IMR-90 (cell line): ENCODE data around the gene RORC. TPM values are rescaled to one million over a fixed set of nuclear protein-coding genes. Genes with fewer than 3 reads are reported as not detected.

ENCODE experiments used
- ATAC-seq: fragments of 200-7000 bp; cut with Tn5 transposase; 2 replicates; pipeline ENCODE4 v1.9.1; 2020; ENCODE audit warnings: low read depth, mild to moderate bottlenecking, moderate library complexity
- BruUV-seq: library from RNA; stranded (reverse); fragments of 400-500 nt; replicated peaks from 2 replicates; lab custom pipeline; 2021; lab: Mats Ljungman, UMichigan
- CTCF ChIA-PET: fragments of 300-600 bp; formaldehyde crosslinking; extraction: SDS; loops from one replicate; lab custom pipeline; 2021; ENCODE audit warnings: antibody characterized with exemption; lab: Yijun Ruan, JAX
- POLR2A ChIA-PET: fragments of 300-600 bp; sonication (Branson Sonifier 250); formaldehyde crosslinking; loops from one replicate; lab custom pipeline; 2022; ENCODE audit warnings: antibody characterized with exemption; ENCODE audit not compliant: unreplicated experiment; lab: Charles Lee
- DNase-seq: peaks from one replicate; pipeline ENCODE4 v3.0.0; 2013
- H2AFZ ChIP-seq: replicated peaks from 2 replicates; pipeline ENCODE3; 2013; ENCODE audit warnings: low read length, mild to moderate bottlenecking; ENCODE audit not compliant: poor library complexity
- H2AK5ac ChIP-seq: 2 replicates; pipeline ENCODE4 v1.6.1; 2013; ENCODE audit warnings: low read depth, low read length, inconsistent platforms
- H2AK9ac ChIP-seq: replicated peaks from 2 replicates; pipeline ENCODE3; 2013; ENCODE audit warnings: mild to moderate bottlenecking, low read depth, low read length, moderate library complexity; ENCODE audit not compliant: poor library complexity
- H2BK120ac ChIP-seq: 2 replicates; pipeline ENCODE4 v1.6.1; 2013; ENCODE audit warnings: low read depth, low read length, inconsistent platforms
- H2BK15ac ChIP-seq: 3 replicates; pipeline ENCODE4 v1.6.1; 2013; ENCODE audit warnings: low read depth, low read length, inconsistent platforms
- H2BK20ac ChIP-seq: 2 replicates; pipeline ENCODE4 v1.6.1; 2013; ENCODE audit warnings: low read depth, mild to moderate bottlenecking, inconsistent platforms, low read length, moderate library complexity
- H2BK5ac ChIP-seq: 2 replicates; pipeline ENCODE4 v1.6.1; 2013; ENCODE audit warnings: mild to moderate bottlenecking, low read depth, low read length, inconsistent platforms; ENCODE audit not compliant: poor library complexity, severe bottlenecking
- H3K14ac ChIP-seq: replicated peaks from 2 replicates; pipeline ENCODE4 v1.6.1; 2013; ENCODE audit warnings: low read depth, low read length, inconsistent platforms
- H3K18ac ChIP-seq: 2 replicates; pipeline ENCODE4 v1.6.1; 2013; ENCODE audit warnings: low read depth, low read length, control low read depth
- H3K23ac ChIP-seq: 2 replicates; pipeline ENCODE4 v1.6.1; 2013; ENCODE audit warnings: low read depth, low read length, inconsistent platforms
- H3K27ac ChIP-seq: 2 replicates; pipeline ENCODE4 v1.5.1; 2013; ENCODE audit warnings: mild to moderate bottlenecking, control low read depth, low read length; ENCODE audit not compliant: insufficient read depth
- H3K27me3 ChIP-seq: 2 replicates; pipeline ENCODE4 v1.6.1; 2013; ENCODE audit warnings: low read length; ENCODE audit not compliant: control insufficient read depth, insufficient read depth
- H3K36me3 ChIP-seq: 2 replicates; pipeline ENCODE4 v1.6.1; 2013; ENCODE audit warnings: low read length, mixed read lengths; ENCODE audit not compliant: control insufficient read depth, insufficient read depth
- H3K4ac ChIP-seq: 2 replicates; pipeline ENCODE4 v1.6.1; 2013; ENCODE audit warnings: low read depth, low read length, inconsistent platforms
- H3K4me1 ChIP-seq: 2 replicates; pipeline ENCODE4 v1.6.1; 2013; ENCODE audit warnings: low read length, mixed read lengths; ENCODE audit not compliant: control insufficient read depth, insufficient read depth
- H3K4me2 ChIP-seq: 2 replicates; pipeline ENCODE4 v1.6.1; 2013; ENCODE audit warnings: low read depth, mild to moderate bottlenecking, control low read depth, low read length, moderate library complexity
- H3K4me3 ChIP-seq: 2 replicates; pipeline ENCODE4 v1.5.1; 2013; ENCODE audit warnings: low read depth, mild to moderate bottlenecking, control low read depth, low read length, moderate library complexity; ENCODE audit not compliant: insufficient read depth
- H3K56ac ChIP-seq: 2 replicates; pipeline ENCODE4 v1.6.1; 2013; ENCODE audit warnings: low read length, inconsistent platforms; ENCODE audit not compliant: insufficient read depth; ENCODE audit errors: extremely low read depth
- H3K79me1 ChIP-seq, 2 experiments: 2 replicates each; pipeline ENCODE4 v1.6.1; 2013; ENCODE audit warnings: low read length in 2 of 2, inconsistent platforms in 1 of 2, low read depth in 1 of 2
- H3K9ac ChIP-seq: 2 replicates; pipeline ENCODE4 v1.6.1; 2013; ENCODE audit warnings: low read depth, low read length, control low read depth
- H3K9me1 ChIP-seq: 2 replicates; pipeline ENCODE4 v1.6.1; 2013; ENCODE audit warnings: low read length, inconsistent platforms; ENCODE audit not compliant: insufficient read depth
- H3K9me3 ChIP-seq: 2 replicates; pipeline ENCODE4 v1.6.1; 2013; ENCODE audit warnings: low read length; ENCODE audit not compliant: control insufficient read depth, insufficient read depth
- H4K20me1 ChIP-seq: 2 replicates; pipeline ENCODE4 v1.6.1; 2013; ENCODE audit warnings: low read length, inconsistent platforms; ENCODE audit not compliant: insufficient read depth
- H4K5ac ChIP-seq: 2 replicates; pipeline ENCODE4 v1.6.1; 2013; ENCODE audit warnings: mild to moderate bottlenecking, low read depth, low read length, control low read depth
- H4K8ac ChIP-seq, 2 experiments: 2 replicates each; pipeline ENCODE4 v1.6.1; 2013; ENCODE audit warnings: low read depth in 2 of 2, low read length in 2 of 2, control low read depth in 1 of 2, inconsistent platforms in 1 of 2
- H4K91ac ChIP-seq: 2 replicates; pipeline ENCODE4 v1.6.1; 2013; ENCODE audit warnings: low read depth, low read length, inconsistent platforms; ENCODE audit not compliant: insufficient read depth
- BHLHE40 ChIP-seq: fragments of 150-350 bp; IDR thresholded peaks from 2 replicates; pipeline ENCODE4 v1.6.1; 2016; ENCODE audit warnings: mild to moderate bottlenecking, low read depth, low read length
- CEBPB ChIP-seq: IDR thresholded peaks from 2 replicates; pipeline ENCODE4 v1.6.1; 2012; ENCODE audit warnings: low read depth, low read length, improper control_type of control experiment
- CHD1 ChIP-seq: IDR thresholded peaks from 2 replicates; pipeline ENCODE4 v1.6.1; 2012; ENCODE audit warnings: low read depth, low read length, improper control_type of control experiment
- FOS ChIP-seq: fragments of 150-350 bp; IDR thresholded peaks from 2 replicates; pipeline ENCODE4 v1.6.1; 2016; ENCODE audit warnings: low read depth, low read length
- MAFK ChIP-seq: IDR thresholded peaks from 2 replicates; pipeline ENCODE4 v1.6.1; 2012; ENCODE audit warnings: low read depth, low read length, improper control_type of control experiment
- MAZ ChIP-seq: IDR thresholded peaks from 2 replicates; pipeline ENCODE4 v1.6.1; 2012; ENCODE audit warnings: low read depth, mild to moderate bottlenecking, low read length, improper control_type of control experiment, moderate library complexity, borderline replicate concordance
- MXI1 ChIP-seq: IDR thresholded peaks from 2 replicates; pipeline ENCODE4 v1.6.1; 2012; ENCODE audit warnings: low read depth, mild to moderate bottlenecking, low read length, moderate library complexity, borderline replicate concordance
- NFE2L2 ChIP-seq: fragments of 150-350 bp; IDR thresholded peaks from 2 replicates; pipeline ENCODE4 v1.6.1; 2016; ENCODE audit warnings: low read depth, mild to moderate bottlenecking, low read length
- POLR2A ChIP-seq: IDR thresholded peaks from 2 replicates; pipeline ENCODE4 v1.6.1; 2012; ENCODE audit warnings: mild to moderate bottlenecking, low read depth, low read length
- RAD21 ChIP-seq: IDR thresholded peaks from 2 replicates; pipeline ENCODE4 v1.6.1; 2012; ENCODE audit warnings: low read length, improper control_type of control experiment
- RCOR1 ChIP-seq: IDR thresholded peaks from 2 replicates; pipeline ENCODE4 v1.6.1; 2012; ENCODE audit warnings: mild to moderate bottlenecking, low read length, improper control_type of control experiment; ENCODE audit not compliant: insufficient replicate concordance
- RFX5 ChIP-seq: IDR thresholded peaks from 2 replicates; pipeline ENCODE4 v1.8.0; 2012; ENCODE audit warnings: low read depth, mild to moderate bottlenecking, low read length, moderate library complexity
- SMC3 ChIP-seq: fragments of 150-350 bp; IDR thresholded peaks from 2 replicates; pipeline ENCODE4 v1.6.1; 2016; ENCODE audit warnings: low read depth, mild to moderate bottlenecking, antibody characterized with exemption, low read length, moderate library complexity
- WGBS, 2 experiments: methylation state at CpG; one replicate each; pipeline versions ENCODE4 v1.1.5 to v1.1.7; 2013; ENCODE audit warnings: missing lambda C conversion rate in 2 of 2; ENCODE audit not compliant: insufficient read length in 1 of 2; ENCODE audit errors: extremely low coverage in 2 of 2; 5-methylcytosine and 5-hydroxymethylcytosine counted together
- dilution Hi-C: fragments of 300-500 bp; cut with HindIII; formaldehyde crosslinking; loops from one replicate; pipeline ENCODE4 v1.14.3; 2018; ENCODE audit warnings: low sequenced_read_pairs; ENCODE audit not compliant: unreplicated experiment
- in situ Hi-C: fragments of 300-500 bp; cut with MboI; formaldehyde crosslinking; loops from 3 replicates; pipeline ENCODE4 v1.14.3; 2019; ENCODE audit warnings: low sequenced_read_pairs, inconsistent platforms, mixed read lengths
- intact Hi-C: fragments of 100-400 bp; cut with micrococcal nuclease; formaldehyde crosslinking; loops from 2 replicates; pipeline ENCODE4 v1.10.0; 2022
- polyA plus RNA-seq, 3 experiments: library from polyadenylated mRNA; depleted of rRNA; stranded (reverse); fragments of >200 nt; gene quantifications; 2 replicates each; pipeline ENCODE4 v1.2.3, GENCODE V29; 2012; ENCODE audit warnings: low replicate concordance in 1 of 3
- total RNA-seq: library from RNA; depleted of rRNA; stranded (reverse); fragments of >200 nt; gene quantifications from 2 replicates; pipeline ENCODE4 v1.2.3, GENCODE V29; 2012
- TF ChIP-seq, protein P1 (sequence below): fragments of 150-350 bp; IDR thresholded peaks from 2 replicates; pipeline ENCODE4 v1.6.1; 2016; ENCODE audit warnings: low read depth, mild to moderate bottlenecking, low read length, moderate library complexity, borderline replicate concordance
- TF ChIP-seq, protein P2 (sequence below): fragments of 150-350 bp; IDR thresholded peaks from 2 replicates; pipeline ENCODE4 v1.6.1; 2017; ENCODE audit warnings: mild to moderate bottlenecking, antibody characterized with exemption, low read length, low read depth
- TF ChIP-seq, protein P3 (sequence below): conservative IDR thresholded peaks from 2 replicates; pipeline ENCODE4 v1.5.1; 2012; ENCODE audit warnings: mild to moderate bottlenecking, low read depth, low read length, improper control_type of control experiment

Gene RORC
- total and polyA plus RNA-seq, 2 of the 4 experiments (the other 2 are of a cell fraction) = not detected

DNA sequence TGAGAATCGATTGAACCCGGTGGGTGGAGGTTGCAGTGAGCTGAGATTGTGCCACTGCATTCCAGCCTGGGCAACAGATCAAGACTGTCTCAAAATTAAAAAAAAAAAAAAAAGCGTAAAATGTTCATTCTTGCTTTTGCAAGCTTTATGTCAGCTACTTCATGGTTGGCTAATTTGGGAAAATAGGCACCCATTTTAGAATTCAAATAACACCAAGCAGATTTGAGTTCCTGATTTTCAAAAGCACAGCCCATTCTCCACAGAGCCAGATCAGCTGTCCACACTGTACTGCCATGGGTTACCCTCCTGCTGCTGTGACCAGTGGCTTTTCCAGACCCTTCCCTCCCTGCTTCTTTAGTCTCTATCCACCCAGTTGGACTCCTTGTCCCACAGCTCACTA is 17.5 kb upstream of the RORC start:
- peaks cover 47% of the 10 kb centered on the region for H3K27me3 ChIP-seq
- no peak overlapping the region for H2BK15ac ChIP-seq
- H4K20me1 ChIP-seq = no peaks in the 10 kb centered on the region
- H3K27ac ChIP-seq = no peak overlapping the region
- POLR2A ChIA-PET = no interaction called here
- ATAC-seq (no peak), DNase-seq (no peak)
- no peak overlapping the region for H3K23ac ChIP-seq
- no peak overlapping the region for H4K5ac ChIP-seq
- TF ChIP-seq MXI1 (no peak), BHLHE40 (no peak), RFX5 (no peak), NFE2L2 (no peak), FOS (no peak), RCOR1 (no peak), RAD21 (no peak), SMC3 (no peak), CHD1 (no peak), CEBPB (no peak), MAZ (no peak), POLR2A (no peak), MAFK (no peak)
- TF ChIP-seq, protein P1, sequence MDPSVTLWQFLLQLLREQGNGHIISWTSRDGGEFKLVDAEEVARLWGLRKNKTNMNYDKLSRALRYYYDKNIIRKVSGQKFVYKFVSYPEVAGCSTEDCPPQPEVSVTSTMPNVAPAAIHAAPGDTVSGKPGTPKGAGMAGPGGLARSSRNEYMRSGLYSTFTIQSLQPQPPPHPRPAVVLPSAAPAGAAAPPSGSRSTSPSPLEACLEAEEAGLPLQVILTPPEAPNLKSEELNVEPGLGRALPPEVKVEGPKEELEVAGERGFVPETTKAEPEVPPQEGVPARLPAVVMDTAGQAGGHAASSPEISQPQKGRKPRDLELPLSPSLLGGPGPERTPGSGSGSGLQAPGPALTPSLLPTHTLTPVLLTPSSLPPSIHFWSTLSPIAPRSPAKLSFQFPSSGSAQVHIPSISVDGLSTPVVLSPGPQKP = no peak
- TF ChIP-seq, protein P2, sequence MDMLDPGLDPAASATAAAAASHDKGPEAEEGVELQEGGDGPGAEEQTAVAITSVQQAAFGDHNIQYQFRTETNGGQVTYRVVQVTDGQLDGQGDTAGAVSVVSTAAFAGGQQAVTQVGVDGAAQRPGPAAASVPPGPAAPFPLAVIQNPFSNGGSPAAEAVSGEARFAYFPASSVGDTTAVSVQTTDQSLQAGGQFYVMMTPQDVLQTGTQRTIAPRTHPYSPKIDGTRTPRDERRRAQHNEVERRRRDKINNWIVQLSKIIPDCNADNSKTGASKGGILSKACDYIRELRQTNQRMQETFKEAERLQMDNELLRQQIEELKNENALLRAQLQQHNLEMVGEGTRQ = no peak
- TF ChIP-seq, protein P3, sequence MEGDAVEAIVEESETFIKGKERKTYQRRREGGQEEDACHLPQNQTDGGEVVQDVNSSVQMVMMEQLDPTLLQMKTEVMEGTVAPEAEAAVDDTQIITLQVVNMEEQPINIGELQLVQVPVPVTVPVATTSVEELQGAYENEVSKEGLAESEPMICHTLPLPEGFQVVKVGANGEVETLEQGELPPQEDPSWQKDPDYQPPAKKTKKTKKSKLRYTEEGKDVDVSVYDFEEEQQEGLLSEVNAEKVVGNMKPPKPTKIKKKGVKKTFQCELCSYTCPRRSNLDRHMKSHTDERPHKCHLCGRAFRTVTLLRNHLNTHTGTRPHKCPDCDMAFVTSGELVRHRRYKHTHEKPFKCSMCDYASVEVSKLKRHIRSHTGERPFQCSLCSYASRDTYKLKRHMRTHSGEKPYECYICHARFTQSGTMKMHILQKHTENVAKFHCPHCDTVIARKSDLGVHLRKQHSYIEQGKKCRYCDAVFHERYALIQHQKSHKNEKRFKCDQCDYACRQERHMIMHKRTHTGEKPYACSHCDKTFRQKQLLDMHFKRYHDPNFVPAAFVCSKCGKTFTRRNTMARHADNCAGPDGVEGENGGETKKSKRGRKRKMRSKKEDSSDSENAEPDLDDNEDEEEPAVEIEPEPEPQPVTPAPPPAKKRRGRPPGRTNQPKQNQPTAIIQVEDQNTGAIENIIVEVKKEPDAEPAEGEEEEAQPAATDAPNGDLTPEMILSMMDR = no peak
- H3K9me1 ChIP-seq = no peaks in the 10 kb centered on the region
- in situ Hi-C loops = no loop called here
- H3K56ac ChIP-seq = no peak overlapping the region
- no peak overlapping the region for H2BK120ac ChIP-seq
- 0 out of 2 replicates have a peak, but pooled peaks cover 1% of the 10 kb centered on the region for H3K4me1 ChIP-seq
- no CpG with 5 or more reads among the region's 3 CpGs for WGBS, 2 experiments
- H3K36me3 ChIP-seq = no peaks in the 10 kb centered on the region
- no peak overlapping the region for H2AFZ ChIP-seq
- H3K9me3 ChIP-seq = no peaks in the 10 kb centered on the region
- no peak overlapping the region for H3K4ac ChIP-seq
- no peak overlapping the region for H3K9ac ChIP-seq
- no peak overlapping the region for H2AK9ac ChIP-seq
- CTCF ChIA-PET = no interaction called here
- dilution Hi-C loops = no loop called here
- intact Hi-C loops = no loop called here
- H3K14ac ChIP-seq = no peak overlapping the region
- H4K91ac ChIP-seq = no peak overlapping the region
- H2AK5ac ChIP-seq = no peak overlapping the region
- no peak overlapping the region for H4K8ac ChIP-seq
- H3K18ac ChIP-seq = no peak overlapping the region
- no TSS peak for BruUV-seq
- H3K79me1 ChIP-seq = no peaks in the 10 kb centered on the region
- H3K4me3 ChIP-seq = no peak overlapping the region
- H2BK5ac ChIP-seq = no peak overlapping the region
- H3K4me2 ChIP-seq = no peak overlapping the region
- no peak overlapping the region for H2BK20ac ChIP-seq
